Purkinje cell (primary cell): ENCODE data around the gene TBC1D3. TPM values are rescaled to one million over a fixed set of nuclear protein-coding genes. Genes with fewer than 3 reads are reported as not detected.

ENCODE experiments used
- polyA plus RNA-seq: library from polyadenylated mRNA; unstranded; fragments of >200 nt; fragmentation: Nextera tagmentation; gene quantifications from 2 replicates; pipeline ENCODE4 v1.2.1, GENCODE V29; 2014

Gene TBC1D3
- polyA plus RNA-seq = 0.78 TPM in 1 of 2 replicates, not detected in the other

DNA sequence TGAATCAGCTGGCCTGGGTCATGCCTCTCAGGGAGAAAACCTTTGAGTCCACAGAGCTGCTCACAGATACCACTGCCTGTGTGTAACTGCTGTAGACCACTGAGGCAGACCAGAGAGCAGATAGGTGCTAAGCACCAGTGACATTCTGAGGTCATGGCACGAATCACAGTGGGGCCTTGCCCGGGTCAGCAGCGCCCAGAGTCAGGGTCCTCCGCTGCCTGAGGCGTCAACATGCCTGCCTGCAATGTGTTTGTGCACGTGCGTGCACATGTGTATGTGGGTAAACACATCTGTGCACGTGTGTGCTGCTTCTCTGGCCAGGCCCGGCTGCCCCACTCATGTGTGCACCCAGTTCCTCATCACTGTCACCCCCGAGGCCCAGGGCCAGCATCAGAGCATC, at the start of gene TBC1D3:
TBC1D3 (minus strand) TSS at position 101 of the 400 bp plus-strand sequence. CDS start 1,526 bp downstream, outside the sequence.

Other genes starting within 250 kb of the TBC1D3 start
- gene TBC1D3L, start 203.5 kb downstream of the TBC1D3 start, polyA plus RNA-seq = not detected in 2 replicates
- gene TBC1D3D, start 188.6 kb downstream of the TBC1D3 start, polyA plus RNA-seq = 1.4 and 2.5 TPM in 2 replicates
- gene TBC1D3C, start 123.9 kb downstream of the TBC1D3 start, polyA plus RNA-seq = not detected in 2 replicates
- gene TBC1D3E, start 64.6 kb downstream of the TBC1D3 start, polyA plus RNA-seq = not detected in 2 replicates
- gene MRPL45, start 104.6 kb upstream of the TBC1D3 start, polyA plus RNA-seq = 32.6 and 59.9 TPM in 2 replicates
- not detected in 2 replicates for gene GPR179, start 151.4 kb upstream of the TBC1D3 start, polyA plus RNA-seq
- gene SOCS7, start 159.3 kb upstream of the TBC1D3 start, polyA plus RNA-seq = 1.2 and 1.3 TPM in 2 replicates
- 2.3 and 4.0 TPM in 2 replicates for gene ARHGAP23, start 235.9 kb upstream of the TBC1D3 start, polyA plus RNA-seq